Upper lobe of left lung (tissue), 4 donors: ENCODE data around the gene CFAP251.

Experiments
- CTCF ChIP-seq, 6 experiments: fragments of 450-650 bp in 4 of 6; fragments of 200-600 bp in 2 of 6; sonication (generic) in 2 of 6; IDR thresholded peaks; one replicate each; pipeline ENCODE4 v1.5.1; 2016 to 2019; ENCODE audit warnings: antibody characterized with exemption in 6 of 6
- EP300 ChIP-seq, 4 donors: sonication (generic); formaldehyde crosslinking; IDR thresholded peaks; one replicate each; pipeline ENCODE4 v1.5.1; 2017; ENCODE audit warnings: antibody characterized with exemption in 4 of 4, control low read depth in 2 of 4
- POLR2A ChIP-seq, 4 donors: fragments of 450-650 bp; IDR thresholded peaks; one replicate each; pipeline ENCODE4 v1.5.1; 2016 to 2017; ENCODE audit warnings: antibody characterized with exemption in 4 of 4, mild to moderate bottlenecking in 2 of 4
- POLR2AphosphoS5 ChIP-seq, 2 donors: sonication (generic); formaldehyde crosslinking; IDR thresholded peaks; one replicate each; pipeline ENCODE4 v1.5.1; 2017; ENCODE audit warnings: antibody characterized with exemption in 2 of 2

GRCh38 chr12:121963341-121964018 lies 45.1 kb downstream of the CFAP251 start:
- TF ChIP-seq POLR2AphosphoS5 (IDR thresholded peaks at IDR 0.05) = no peak
- no peak for TF ChIP-seq CTCF (IDR thresholded peaks at IDR 0.05)
- no peak for TF ChIP-seq POLR2A (IDR thresholded peaks at IDR 0.05)
- no peak for TF ChIP-seq EP300 (IDR thresholded peaks at IDR 0.05)
